PC-9 (cell line): ENCODE measurements around the gene GPAM. TPM values are rescaled to one million over a fixed set of nuclear protein-coding genes. Genes with fewer than 3 reads are reported as not detected.

Source experiments
- BruUV-seq: library from RNA; stranded (reverse); fragments of 400-500 nt; replicated peaks from 2 replicates; lab custom pipeline; 2021; lab: Mats Ljungman, UMichigan
- CTCF ChIA-PET: fragments of 300-600 bp; sonication (Branson Sonifier 250); formaldehyde crosslinking; loops from one replicate; lab custom pipeline; 2022; ENCODE audit warnings: antibody characterized with exemption; lab: Charles Lee
- POLR2A ChIA-PET: fragments of 300-600 bp; sonication (Branson Sonifier 250); formaldehyde crosslinking; loops from one replicate; lab custom pipeline; 2022; ENCODE audit warnings: antibody characterized with exemption; ENCODE audit not compliant: unreplicated experiment; lab: Charles Lee
- DNase-seq, 2 experiments: peaks; one replicate each; pipeline versions ENCODE4 v3.0.0 to v3.0.0-alpha.2; 2015 to 2022; ENCODE audit warnings: mixed read lengths in 1 of 2
- H2AFZ ChIP-seq: fragments of 200-600 bp; sonication (generic); 2 replicates; pipeline ENCODE4 v1.8.1; 2017; ENCODE audit warnings: antibody characterized with exemption
- H3F3A ChIP-seq: fragments of 200-600 bp; sonication (generic); 2 replicates; pipeline ENCODE4 v1.8.1; 2017; ENCODE audit warnings: antibody characterized with exemption, mild to moderate bottlenecking, low read depth; ENCODE audit not compliant: insufficient read depth
- H3K27ac ChIP-seq: fragments of 200-600 bp; sonication (generic); 2 replicates; pipeline ENCODE4 v1.6.1; 2016; ENCODE audit warnings: mixed run types
- H3K27me3 ChIP-seq: fragments of 200-600 bp; sonication (generic); 2 replicates; pipeline ENCODE4 v1.6.1; 2016; ENCODE audit warnings: low read depth, mixed run types; ENCODE audit not compliant: insufficient read depth
- H3K36me3 ChIP-seq: fragments of 200-600 bp; sonication (generic); 2 replicates; pipeline ENCODE4 v1.6.1; 2016; ENCODE audit warnings: low read depth, mixed run types
- H3K4me1 ChIP-seq: fragments of 200-600 bp; sonication (generic); replicated peaks from 2 replicates; pipeline ENCODE4 v1.6.1; 2016; ENCODE audit warnings: mixed run types; ENCODE audit not compliant: insufficient read depth
- H3K4me2 ChIP-seq: fragments of 200-600 bp; sonication (generic); 2 replicates; pipeline ENCODE4 v1.6.1; 2017; ENCODE audit warnings: mixed run types
- H3K4me3 ChIP-seq: fragments of 200-600 bp; sonication (generic); 2 replicates; pipeline ENCODE4 v1.6.1; 2016; ENCODE audit warnings: mixed run types
- H3K79me2 ChIP-seq: fragments of 200-600 bp; sonication (generic); 2 replicates; pipeline ENCODE4 v1.6.1; 2017; ENCODE audit warnings: low read depth, mixed run types
- H3K9me2 ChIP-seq: fragments of 200-600 bp; sonication (generic); 2 replicates; pipeline ENCODE4 v1.8.1; 2017; ENCODE audit warnings: mild to moderate bottlenecking; ENCODE audit not compliant: insufficient read depth
- H3K9me3 ChIP-seq: fragments of 200-600 bp; sonication (generic); 2 replicates; pipeline ENCODE4 v1.8.1; 2016; ENCODE audit warnings: low read depth; ENCODE audit not compliant: insufficient read depth
- H4K20me1 ChIP-seq: fragments of 200-600 bp; sonication (generic); 2 replicates; pipeline ENCODE4 v1.8.1; 2017; ENCODE audit not compliant: insufficient read depth
- CTCF ChIP-seq: fragments of 200-600 bp; sonication (generic); conservative IDR thresholded peaks from 2 replicates; pipeline ENCODE4 v1.6.1; 2017; ENCODE audit warnings: mixed run types, antibody characterized with exemption, mild to moderate bottlenecking, moderate library complexity
- EZH2 ChIP-seq: fragments of 200-600 bp; sonication (generic); IDR thresholded peaks from 2 replicates; pipeline ENCODE4 v1.8.0; 2017; ENCODE audit warnings: antibody characterized with exemption, low read depth
- intact Hi-C: fragments of 100-400 bp; cut with micrococcal nuclease; formaldehyde crosslinking; loops from one replicate; pipeline ENCODE4 v1.10.0; 2022; ENCODE audit not compliant: unreplicated experiment
- total RNA-seq: library from RNA; stranded (reverse); gene quantifications from 2 replicates; pipeline ENCODE4 v1.2.3, GENCODE V29; 2021

Gene GPAM
- total RNA-seq, 1 experiment from 2014 or later: 4.2 TPM

- POLR2A ChIA-PET: no interaction called here
- no peaks in the 10 kb centered on the region for H3F3A ChIP-seq
- no peaks in the 10 kb centered on the region for H4K20me1 ChIP-seq
- no peaks in the 10 kb centered on the region for H3K79me2 ChIP-seq
- H3K4me3 ChIP-seq: no peak overlapping the region
- TF ChIP-seq CTCF (no peak), EZH2 (no peak)
- CTCF ChIA-PET: no interaction called here
- intact Hi-C loops: no loop called here
- H3K9me2 ChIP-seq: no peaks in the 10 kb centered on the region
- H3K4me2 ChIP-seq: no peak overlapping the region
- H2AFZ ChIP-seq: no peak overlapping the region
- no peaks in the 10 kb centered on the region for H3K27me3 ChIP-seq
- no peak for DNase-seq
- no peaks in the 10 kb centered on the region for H3K36me3 ChIP-seq
- H3K4me1 ChIP-seq: no peaks in the 10 kb centered on the region
- H3K27ac ChIP-seq: no peak overlapping the region
- H3K9me3 ChIP-seq: no peaks in the 10 kb centered on the region
- BruUV-seq: no TSS peak
Measured at GRCh38 chr10:112195224-112195623, 11.7 kb upstream of the GPAM start.

- Histone ChIP-seq H3K27ac (no peak overlapping the region), H3K79me2 (no peaks in the 10 kb centered on the region), H3K9me2 (no peaks in the 10 kb centered on the region), H3F3A (no peaks in the 10 kb centered on the region), H3K9me3 (no peaks in the 10 kb centered on the region), H3K36me3 (no peaks in the 10 kb centered on the region), H3K27me3 (no peaks in the 10 kb centered on the region), H4K20me1 (no peaks in the 10 kb centered on the region), H2AFZ (no peak overlapping the region), H3K4me1 (no peaks in the 10 kb centered on the region), H3K4me3 (no peak overlapping the region), H3K4me2 (no peak overlapping the region)
- ChIA-PET POLR2A (no interaction called here), CTCF (no interaction called here)
- DNase-seq: no peak
- TF ChIP-seq CTCF (no peak), EZH2 (no peak)
- intact Hi-C loops: no loop called here
- no TSS peak for BruUV-seq
Measured at GRCh38 chr10:112191791-112192190, 8.2 kb upstream of the GPAM start.

GRCh38 chr10:112191041-112191590, 7.6 kb upstream of the GPAM start:
- Histone ChIP-seq H3K4me3 (no peak overlapping the region), H3K36me3 (no peaks in the 10 kb centered on the region), H3K27ac (no peak overlapping the region), H2AFZ (no peak overlapping the region), H3F3A (no peaks in the 10 kb centered on the region), H4K20me1 (no peaks in the 10 kb centered on the region), H3K9me2 (no peaks in the 10 kb centered on the region), H3K79me2 (no peaks in the 10 kb centered on the region), H3K4me2 (no peak overlapping the region), H3K4me1 (no peaks in the 10 kb centered on the region), H3K9me3 (no peaks in the 10 kb centered on the region), H3K27me3 (no peaks in the 10 kb centered on the region)
- no peak for DNase-seq
- ChIA-PET POLR2A (no interaction called here), CTCF (no interaction called here)
- intact Hi-C loops: no loop called here
- BruUV-seq: no TSS peak
- TF ChIP-seq CTCF (no peak), EZH2 (no peak)
